Fibroblast of skin of abdomen (primary cell): ENCODE results near the gene SORCS2.

Experiments used
- DNase-seq: peaks from one replicate; pipeline ENCODE4 v3.0.0-alpha.2; 2013

The SORCS2 gene

DNA sequence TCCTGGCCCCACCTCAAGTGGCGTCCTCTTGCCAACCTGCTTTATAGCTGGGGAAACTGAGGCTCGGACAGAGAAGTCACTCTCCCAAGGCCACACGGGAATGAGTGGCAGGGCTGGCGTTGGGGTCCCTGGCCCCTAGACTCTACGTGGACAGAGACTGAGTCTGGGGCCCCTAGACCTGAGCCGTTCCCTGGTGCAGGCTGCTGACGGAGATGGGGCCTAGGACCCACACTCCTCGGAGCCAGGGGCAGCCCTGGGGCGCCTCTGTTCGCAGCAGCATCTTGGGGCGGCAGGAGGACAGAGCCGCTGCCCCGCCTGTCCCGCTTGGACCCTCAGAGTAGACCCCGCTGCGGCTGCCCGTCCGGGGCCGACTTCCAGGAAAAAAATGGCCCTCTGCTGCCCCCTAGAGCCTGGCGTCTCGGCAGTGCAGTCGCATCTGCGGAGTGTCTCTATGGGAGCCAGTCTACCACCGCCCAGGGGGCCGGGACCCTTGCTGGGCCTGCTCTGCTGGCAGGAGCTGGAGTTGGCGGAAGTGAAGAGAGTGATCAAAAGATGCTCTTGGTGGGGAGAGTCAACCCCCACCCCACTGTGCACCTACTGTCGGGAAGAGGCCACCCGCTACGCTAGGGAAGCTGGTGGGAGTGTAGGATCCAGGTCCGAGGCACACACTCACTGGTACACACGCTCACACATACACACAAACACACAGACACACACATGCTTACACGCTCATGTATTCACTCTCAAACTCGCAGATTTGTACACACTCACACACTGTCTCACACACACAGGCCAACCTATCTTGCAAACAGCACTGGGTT, 527.2 kb downstream of the SORCS2 start:
- DNase-seq, result peak; percentile 40

DNA sequence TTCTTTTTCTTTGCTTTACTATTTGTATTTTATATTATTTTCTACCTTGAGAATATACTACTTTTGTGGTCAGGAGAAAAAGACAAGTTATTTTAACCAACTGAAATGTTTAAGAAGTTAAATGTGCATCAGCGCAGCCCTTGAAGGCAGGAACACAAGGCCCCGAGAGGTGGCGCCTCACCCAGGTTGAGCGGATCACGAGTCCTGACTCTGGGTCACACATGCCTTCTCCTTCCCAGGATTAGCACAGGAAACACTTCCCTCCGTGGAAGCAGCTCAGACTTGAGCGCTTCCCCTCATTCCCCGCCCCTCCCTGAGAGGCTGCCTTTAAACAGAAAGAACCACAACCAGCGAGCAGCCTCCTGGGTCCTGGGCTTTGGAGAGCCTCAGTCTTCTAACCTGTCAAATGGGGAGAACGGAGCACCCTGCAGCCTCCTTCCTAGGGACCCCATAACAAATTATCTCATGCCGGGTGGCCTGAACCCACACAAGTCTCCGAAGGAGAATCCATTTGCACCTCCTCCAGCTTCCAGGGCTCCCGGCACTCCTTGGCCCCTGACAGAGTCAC, 529.7 kb downstream of the SORCS2 start:
- DNase-seq, result peak; percentile 28

DNA sequence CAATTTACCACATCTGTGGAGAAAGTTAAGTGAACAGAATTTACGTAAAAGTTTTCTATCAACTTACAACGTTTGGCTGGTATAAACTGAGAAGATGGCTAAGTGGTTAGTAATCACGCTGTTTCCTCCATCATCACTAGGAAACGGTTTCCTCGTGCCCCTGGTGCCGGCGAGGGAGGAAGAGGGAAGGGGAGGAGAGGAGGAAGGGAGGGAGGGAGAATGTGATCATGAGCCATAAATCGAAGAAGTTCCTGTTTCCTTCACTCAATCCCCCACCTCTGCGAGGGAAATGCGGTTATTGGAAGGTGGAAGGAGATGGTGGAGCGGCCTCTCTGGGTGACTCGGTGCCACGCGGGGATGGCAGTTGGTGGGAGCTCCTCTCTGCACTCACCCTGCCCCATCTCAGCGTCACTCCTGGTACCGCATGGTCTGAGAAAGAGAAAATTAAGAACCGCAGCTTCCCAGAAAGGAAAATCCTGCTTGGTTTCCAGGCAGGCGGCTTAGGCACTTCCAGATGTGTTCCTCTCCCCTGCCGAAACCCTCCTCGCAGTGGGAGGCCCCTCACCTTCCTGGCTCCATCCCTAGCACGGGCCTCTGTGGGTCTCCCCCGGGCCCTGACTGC, 530.5 kb downstream of the SORCS2 start:
- peak; percentile 41 for DNase-seq

DNA sequence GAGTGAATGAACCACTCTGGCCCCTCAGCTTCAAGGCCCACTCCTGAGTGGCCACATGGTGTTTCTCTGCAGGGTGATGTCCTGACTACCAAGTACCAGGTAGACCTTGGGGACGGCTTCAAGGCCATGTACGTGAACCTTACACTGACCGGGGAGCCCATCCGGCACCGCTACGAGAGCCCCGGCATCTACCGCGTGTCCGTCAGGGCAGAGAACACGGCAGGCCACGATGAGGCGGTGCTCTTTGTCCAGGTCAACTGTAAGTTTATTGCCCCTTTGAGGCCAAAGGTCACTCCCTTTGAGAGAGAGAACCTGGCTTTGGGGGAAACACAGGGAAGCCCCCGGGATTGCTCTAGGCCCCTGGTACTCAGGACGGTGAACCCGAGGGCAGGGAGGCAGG, 531.3 kb downstream of the SORCS2 start:
- no peak for DNase-seq

DNA sequence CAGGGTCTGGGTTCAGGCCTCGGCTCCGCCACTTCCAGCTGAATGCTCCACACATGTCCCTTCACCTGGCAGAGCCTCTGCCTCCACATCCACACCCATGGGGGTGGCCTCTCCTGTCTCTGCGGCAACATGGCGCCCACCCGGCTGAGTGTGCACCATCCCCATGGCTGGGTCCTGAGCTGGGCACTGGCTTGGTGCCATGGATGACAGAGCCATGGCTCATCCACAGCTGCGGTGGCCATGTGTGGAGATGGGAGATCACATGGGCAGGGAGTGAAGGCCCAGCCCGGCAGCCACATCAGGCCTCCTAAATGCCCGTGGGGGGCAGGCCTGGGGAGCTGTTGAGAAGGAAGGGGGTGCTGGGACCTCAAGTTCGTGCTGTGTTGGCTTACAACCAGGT, 533.6 kb downstream of the SORCS2 start:
- DNase-seq, result peak; percentile 50

DNA sequence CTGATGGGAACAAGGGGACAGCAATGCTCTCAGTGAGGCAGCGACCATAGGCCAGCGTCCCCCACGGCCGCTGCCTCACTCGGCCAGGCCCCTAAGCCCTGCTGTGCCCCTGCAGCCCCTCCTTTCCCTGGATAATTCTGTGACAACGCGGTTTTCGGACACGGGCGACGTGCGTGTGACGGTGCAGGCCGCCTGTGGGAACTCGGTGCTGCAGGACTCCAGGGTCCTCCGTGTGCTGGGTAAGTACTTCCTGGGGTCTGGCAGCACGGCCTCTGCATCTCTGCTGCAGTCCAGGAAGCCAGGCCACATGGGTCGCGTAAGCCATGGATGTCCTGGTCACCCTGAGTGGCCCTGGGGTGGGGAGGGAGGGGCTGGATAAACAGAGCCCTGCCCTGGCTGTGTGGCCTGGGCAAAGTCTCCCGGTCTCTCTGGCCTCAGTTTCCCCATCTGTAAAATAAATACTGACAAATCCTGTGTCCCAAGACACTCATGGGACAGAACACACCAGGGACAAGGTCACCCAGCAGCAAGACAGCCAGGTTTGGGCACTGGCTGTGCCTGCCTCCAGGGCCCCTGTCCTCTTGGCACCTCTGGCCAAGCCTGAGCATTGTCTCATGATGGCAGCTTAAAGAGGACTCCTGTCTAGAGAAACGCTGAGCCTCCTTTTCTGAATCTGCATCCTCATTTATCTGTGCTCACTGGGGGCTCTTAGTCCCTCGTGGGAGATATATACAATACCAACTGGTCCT, 534.5 kb downstream of the SORCS2 start:
- DNase-seq, result no peak

DNA sequence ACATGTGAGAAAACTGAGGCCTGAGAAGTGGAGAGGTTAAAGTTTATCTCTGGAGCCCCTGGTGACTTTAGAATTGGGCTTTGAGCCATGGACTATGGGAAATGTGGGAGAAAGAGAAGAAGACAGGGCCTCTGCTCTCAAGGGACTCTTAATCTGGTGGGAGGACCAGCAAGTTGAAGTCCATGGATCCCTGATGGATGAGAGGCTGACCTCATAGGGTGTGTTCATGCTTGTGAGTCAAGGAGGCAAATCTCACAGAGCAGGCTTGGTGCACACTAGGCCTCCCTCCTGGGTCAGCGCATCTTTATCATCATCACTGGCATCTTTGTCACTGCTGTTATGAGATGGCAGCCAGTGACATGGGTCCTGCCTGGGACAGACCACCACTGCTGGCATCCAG, 535.4 kb downstream of the SORCS2 start:
- no peak for DNase-seq

DNA sequence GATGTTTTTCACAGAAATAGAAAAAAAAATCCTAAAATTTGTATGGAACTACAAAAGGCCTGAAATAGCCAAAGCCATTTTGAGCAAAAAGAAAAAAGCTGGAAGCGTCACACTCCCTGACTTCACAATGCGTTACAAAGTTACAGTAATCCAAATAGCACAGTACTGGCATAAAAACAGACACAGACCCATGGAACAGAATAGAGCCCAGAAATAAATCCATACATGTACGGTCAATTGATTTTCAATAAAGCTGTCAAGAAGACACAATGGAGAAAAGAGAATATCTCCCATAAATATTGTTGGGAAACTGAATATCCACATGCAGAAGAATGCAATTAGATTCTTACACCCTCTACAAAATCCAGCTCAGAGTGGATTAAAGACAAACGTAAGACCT, 539.1 kb downstream of the SORCS2 start:
- no peak for DNase-seq

DNA sequence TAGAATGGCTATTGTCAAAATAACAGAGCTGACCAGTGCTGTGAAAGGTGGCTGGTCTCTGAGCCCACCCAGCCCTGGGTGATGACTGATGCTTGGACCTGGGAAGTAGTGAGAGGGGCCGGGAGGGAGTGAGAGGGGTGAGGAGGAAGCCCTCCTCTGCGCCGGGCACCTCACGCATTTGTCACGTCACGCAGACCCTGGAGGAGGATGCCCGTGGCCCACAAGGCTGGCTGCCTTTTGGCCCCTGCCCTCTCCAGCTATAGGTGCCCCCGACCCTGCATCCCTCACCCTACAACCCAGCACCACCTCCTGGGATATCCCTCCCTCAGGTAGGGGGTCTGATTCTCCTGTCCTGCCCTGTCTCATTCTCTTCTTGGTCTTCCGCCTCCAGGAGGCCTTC, 539.9 kb downstream of the SORCS2 start:
- no peak for DNase-seq

DNA sequence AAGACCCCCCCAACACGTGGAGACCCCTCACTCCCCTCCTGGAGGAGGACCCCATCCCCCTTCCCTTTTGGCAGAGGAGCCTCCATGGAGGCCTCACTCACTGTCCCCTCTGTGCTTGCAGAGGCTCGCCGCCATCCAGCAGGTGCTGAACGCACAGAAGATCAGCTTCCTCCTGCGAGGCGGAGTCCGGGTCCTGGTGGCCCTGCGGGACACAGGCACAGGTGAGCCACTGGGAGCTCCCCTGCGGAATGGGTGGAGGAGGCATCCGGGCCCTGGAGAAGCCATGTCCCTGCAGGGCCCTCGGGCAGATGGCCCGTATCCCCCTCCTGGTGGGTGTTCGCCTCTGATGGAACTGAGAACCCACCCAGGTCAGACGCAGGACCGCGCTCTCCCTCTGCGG, 540.9 kb downstream of the SORCS2 start:
- DNase-seq, result no peak

DNA sequence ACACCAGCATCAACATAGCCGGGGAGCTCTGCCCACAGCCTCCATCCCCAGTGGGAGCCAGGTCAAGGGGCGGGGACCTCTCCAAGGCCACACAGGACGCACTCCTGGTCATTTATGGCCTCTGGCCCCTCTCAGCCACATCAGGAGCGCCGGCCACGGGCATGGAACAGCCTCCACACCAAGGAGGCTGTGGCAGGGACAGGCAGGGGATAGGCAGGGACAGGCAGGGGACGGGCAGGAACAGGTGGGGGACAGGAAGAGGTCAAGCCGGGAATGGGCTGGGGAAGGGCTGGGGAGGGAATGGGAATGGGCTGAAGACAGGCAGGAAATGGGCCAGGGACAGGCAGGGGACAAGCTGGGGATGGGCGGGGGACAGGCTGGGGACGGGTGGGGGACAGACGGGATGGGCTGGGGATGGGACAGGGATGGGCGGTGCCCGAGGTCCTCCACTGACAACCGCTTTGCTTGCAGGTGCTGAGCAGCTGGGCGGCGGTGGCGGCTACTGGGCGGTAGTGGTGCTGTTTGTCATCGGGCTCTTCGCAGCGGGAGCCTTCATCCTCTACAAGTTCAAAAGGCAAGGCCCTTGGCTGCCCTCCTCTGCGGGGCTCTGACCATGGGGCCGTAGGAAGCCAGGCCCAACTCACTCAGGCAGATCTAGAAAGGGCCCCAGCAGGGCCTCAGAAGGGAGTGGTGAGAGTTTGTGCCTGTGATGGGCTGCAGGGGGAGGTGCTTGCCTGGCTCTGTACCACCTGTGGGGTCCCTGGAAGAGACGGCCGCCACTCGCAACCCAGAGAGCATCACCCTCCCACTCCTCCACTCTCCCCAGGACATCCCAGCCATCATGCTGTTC, 541.7 kb downstream of the SORCS2 start:
- no peak for DNase-seq

DNA sequence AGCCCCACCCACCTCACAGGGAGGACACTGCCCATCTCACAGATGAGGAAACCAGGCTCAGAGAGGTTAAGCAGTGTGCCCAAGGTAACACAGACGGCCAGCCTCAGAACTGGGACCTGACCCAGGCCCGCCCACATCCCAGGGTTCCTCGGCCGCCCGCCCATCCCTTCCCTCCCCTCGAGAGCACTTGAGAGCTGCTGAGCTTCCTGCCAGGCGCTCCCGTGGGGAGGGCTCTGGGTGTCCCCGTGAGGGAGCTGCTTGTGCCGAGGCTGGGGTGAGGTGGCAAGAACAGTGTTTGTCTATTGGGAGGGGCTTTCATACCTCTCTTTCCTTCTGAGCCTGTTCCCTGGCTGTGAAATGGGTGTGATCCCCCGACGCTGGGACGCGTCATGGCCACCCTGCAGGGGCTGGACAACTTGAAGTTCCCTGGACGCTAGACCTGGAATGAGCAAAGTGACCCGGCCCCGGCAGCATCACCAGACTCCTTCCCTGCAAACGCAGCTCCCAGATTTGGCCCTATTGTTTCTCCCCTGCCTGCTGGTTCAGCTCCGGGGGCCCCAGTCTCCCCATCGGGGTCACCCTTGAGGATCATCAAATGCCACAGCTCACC, 542.4 kb downstream of the SORCS2 start:
- no peak for DNase-seq

DNA sequence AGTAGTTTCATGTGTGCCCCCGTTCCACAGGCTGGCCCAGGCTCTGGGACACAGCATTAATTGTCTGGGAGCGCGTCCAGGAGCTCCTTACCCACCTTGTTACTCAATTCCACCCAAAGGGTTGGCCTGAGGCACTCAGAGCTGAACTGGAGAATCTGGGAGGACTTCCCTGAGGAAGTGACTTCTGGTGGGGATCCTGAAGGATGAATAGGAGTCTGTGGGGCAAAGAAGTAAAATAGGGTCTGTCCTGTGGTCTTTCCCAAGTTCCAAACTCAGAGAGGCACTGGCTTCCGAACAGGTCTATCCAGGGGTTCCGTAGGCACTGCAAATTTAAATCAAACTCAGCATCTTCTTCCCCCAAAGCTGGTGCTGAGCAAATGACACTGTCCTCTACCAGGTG, 543.1 kb downstream of the SORCS2 start:
- DNase-seq, result no peak

DNA sequence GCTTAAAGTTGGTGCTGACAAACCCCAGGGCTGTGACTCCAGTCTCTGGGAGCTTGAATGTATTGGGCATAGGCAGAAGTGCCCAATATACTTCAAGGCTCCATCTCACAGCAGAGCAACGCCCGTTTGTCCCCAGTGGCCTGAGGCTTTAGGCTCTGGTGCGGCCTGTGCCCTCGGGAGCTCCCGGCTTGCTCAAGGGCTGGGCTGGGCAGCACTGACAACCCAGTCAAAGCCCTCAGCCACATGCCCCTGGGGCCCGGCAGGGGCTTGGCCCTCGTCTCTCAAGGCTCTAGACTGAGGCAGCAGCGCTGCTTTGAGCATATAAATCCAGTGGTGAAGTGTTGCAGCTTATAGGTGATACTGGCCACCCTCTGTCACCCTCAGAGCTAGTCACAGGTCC, 543.6 kb downstream of the SORCS2 start:
- no peak for DNase-seq

DNA sequence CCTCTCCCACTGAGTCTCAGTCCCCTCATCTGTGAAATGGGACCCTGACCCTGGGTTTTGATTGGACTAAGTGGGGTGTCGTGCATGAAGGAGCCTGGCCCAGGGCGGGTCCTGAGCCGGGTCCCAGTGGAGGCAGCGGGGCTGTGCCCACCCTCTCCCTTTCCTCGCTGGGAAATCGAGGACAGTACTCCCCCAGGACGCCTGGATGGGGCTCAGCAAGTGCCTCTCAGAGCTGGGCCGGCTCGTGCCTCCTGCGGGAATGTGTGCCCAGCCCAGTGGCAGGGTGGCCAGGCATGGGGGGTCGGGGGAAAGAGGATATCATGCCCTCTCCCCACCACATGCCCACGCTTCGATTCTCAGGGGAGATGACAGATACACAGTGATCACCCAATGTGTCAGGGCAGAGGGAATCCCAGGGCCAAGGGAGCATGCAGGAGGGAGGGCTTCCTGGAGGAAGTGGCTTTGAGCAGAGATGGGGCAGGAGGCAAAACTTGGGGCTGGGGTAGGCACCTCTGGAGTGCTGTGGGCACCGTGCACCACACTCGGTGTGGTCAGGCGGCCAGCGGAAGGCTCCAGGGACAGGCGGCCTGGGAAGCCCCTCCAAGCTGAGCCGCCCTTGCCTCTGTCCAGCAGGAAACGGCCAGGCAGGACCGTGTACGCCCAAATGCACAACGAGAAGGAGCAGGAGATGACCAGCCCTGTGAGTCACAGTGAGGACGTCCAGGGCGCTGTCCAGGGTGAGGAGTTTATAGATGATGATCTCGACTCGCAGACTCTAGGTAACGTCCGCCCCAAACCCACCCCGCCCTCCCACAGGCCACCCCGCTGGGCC, 544.3 kb downstream of the SORCS2 start:
- DNase-seq, result no peak

DNA sequence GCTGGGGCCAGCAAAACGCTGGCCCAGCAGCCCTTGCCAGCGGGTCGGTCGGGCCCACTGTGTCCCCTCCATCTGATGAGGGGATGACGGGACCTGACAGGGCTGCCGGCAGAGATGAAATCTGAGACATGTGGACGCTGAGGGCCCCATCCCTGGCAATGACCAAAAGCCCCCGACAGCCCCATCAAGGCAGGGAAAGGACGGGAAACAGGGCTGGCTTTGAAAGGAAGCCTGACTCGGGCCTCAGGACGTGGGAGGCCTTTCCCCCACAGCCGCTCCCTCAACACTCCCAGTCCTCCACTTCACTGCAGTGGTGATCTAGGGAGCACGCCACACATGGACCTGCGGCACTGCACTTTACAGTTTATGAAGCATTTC, 544.9 kb downstream of the SORCS2 start:
- no peak for DNase-seq

DNA sequence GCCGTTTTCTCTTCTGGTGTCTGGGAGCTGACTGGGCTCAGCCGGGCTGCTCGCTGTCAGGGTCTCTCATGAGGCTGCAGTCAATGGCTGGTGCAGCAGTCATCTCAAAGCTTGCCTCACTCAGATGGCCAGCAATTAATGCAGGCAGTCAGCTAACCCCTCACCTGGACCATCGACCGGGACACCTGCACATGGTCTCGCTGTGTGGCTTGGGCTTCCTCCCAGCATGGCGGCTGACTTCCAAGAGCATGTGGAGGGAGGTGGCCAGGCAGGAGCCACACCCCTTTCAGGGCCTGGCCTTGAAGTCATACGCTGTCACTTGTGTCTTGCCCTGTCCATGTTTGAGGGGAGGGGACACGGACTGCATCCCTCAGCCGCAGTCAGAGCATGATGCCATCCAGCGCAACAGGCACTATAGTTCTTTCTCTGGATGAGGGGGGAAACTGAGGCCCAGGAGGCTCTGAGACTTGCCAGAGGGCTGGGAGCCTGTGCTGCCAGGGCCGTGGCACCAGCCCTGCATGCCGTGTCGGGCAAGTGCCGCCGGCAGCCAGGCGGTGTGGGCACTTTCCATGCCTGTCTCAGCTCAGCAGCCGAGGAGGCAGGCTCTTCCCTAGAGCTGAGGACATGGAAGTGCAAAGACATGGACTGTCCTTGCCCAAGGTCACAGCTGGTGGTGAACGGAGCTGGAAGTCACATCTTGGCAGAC, 545.6 kb downstream of the SORCS2 start:
- no peak for DNase-seq

DNA sequence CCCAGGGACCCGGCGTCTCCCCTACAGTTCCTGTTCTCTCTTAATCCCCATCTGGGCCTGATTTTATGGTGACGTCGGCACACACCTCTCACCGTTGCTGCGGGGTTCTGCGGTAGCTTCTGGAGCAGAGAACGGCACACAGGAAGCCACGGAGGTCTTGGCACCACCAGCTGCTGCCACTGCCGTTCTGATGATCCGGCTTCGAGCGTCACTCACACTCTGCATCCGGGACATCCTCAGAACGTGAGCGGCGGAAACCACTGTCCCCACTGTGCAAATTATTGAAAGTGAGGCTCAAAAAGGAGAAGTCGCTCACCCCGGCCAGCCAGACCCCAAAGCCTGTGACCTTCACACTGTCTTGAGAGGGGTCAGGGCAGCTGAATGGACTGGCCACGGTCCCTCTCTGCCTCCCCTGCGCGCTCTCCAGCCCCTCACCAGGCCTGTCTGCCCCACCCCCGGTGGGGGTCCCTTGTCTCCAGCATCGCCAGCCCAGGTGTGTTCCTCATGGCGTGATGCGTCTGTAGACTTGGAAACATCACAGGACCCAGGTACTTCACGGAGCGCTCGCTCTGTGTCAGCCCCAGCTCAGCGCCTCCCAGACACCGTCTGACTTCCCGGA, 546.2 kb downstream of the SORCS2 start:
- no peak for DNase-seq

DNA sequence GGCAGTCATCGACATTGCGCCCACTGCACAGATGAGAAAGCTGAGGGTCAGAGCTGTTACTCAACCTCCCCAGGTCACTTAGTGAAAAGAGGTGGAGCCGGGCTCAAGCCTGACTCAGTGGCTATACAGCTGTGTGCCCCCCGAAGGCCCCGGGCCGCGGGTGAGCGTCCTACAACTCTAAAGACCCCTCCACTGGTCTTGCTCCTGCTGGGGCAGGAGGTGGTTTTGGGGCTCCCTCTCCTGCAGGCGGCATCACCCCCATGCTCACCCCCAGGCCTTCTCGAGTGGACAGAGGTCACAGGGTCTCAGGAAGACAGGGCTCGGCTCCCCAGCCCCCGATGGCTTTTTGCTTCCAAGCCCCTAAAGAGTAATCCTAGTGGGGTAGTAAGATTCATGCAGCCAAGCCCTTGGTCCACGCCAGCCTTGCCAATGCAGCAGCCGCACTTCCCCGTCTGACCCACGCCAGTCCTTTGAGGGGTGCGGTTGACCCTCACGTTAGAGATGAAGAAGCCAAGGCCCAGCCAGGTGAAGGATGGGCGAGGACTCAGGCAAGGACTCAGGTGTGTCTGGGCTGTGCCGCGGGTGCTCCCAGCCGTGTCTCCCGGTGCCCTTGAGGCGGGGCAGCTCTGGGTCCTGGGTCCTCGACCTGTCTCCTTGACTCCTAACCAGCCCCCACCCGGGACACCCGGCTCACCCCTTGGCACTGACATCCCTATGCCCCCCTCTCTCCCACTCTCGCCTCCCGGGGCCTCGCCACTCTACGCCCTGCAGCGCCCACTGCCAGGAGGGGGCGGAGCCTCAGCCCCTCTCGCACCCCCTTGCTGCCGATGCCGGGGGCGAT, 547.0 kb downstream of the SORCS2 start:
- no peak for DNase-seq
